GM18499 (cell line): ENCODE measurements around the gene SDE2.

ENCODE experiments used
- ATAC-seq: cut with Tn5 transposase; IDR thresholded peaks from one replicate; pipeline ENCODE4 v1.9.1; 2021; ENCODE audit warnings: moderate number of reproducible peaks; ENCODE audit not compliant: insufficient read depth, unreplicated experiment

SDE2 gene

GRCh38 chr1:225999227-225999911 is at the start of gene SDE2:
SDE2 (minus strand) TSS chr1:225999343; CDS start chr1:225999312, 31 bp downstream.
- peak; percentile 71 for ATAC-seq

GRCh38 chr1:226048886-226049285 is 49.7 kb upstream of the SDE2 start:
- no peak for ATAC-seq

GRCh38 chr1:226047495-226047894 is 48.4 kb upstream of the SDE2 start:
- ATAC-seq = no peak

GRCh38 chr1:226046240-226046639 is 47.1 kb upstream of the SDE2 start:
- no peak for ATAC-seq

DNA sequence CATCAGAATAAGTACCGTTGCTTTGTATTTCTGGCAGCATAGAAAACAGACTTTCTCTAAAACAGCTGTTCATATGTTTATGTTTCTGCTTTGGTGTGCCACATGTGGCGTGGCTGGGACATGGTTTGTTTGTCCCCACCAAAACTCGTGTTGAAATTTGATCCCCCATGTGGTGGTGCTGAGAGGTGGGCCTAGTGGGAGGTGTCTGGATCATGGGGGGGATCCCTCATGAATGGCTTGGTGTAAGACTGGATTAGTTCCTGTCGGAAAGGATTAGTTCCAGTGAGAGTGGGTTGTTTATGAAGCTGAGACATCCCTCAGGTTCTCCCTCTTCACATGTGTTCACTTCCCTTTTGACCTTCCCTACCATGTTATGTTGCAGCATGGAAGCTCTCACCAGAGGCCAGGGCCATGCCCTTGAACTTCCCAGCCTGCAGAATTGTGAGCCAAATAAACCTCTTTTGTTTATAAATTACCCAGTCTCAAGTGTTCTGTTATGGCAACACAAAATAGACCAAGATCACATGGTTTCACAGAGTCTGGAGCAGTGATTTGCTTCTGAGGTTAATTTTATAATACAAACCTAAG is 45.5 kb upstream of the SDE2 start:
- no peak for ATAC-seq

DNA sequence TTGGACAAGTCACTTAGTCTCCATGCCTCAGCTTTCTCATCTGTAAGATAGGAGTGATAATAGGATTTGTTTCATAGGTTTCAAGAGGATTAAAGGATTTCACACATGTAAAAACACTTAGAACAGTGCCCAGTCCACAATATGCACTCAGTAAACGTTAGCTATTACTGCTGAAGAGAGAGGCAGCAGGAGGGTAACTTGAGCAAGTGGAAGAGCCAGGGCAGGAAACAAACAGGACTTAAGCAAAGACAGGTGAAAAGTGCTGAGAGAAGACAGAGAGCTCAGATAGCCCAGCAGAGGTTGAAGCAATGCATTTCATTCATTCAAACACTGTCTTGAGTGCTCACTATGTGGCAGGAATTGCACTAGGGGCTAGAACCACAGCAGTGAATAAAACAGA is 42.3 kb upstream of the SDE2 start:
- no peak for ATAC-seq

- no peak for ATAC-seq
Measured at GRCh38 chr1:226038661-226039060, 39.5 kb upstream of the SDE2 start.

DNA sequence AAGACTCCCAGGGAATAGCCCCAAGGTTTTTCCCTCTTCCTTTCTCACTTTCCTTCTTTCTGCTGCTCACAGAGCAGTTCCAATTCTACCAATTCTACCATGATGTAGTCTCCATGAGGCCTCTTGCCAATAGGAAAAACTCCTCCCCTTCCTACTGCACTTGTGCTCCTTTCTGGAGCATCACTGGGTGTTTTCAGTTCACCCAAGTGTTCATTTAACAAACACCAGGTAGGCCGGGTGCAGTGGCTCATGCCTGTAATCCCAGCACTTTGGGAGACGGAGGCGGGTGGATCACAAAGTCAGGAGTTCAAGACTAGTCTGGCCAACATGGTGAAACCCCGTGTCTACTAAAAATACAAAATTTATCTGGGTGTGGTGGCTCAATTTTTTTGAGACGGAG is 36.8 kb upstream of the SDE2 start:
- ATAC-seq = no peak

DNA sequence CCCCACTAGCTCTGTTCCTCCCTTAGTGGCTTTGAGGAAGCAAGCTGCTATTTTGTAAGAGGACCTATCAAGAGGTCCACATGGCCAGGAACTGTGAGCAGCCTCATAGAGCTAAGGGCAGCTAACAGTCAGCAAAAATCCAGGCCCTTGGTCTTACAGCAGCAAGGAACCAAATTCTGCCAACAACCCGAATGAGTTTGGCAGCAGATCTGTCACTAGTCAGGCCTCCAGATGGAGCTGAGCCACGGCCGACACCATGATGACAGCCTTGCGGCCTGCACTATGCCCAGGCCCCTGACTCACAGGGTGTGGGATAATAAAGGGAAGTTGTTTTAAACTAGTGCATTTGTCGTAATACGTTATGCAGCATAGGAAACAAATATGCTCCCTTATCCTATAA is 35.3 kb upstream of the SDE2 start:
- no peak for ATAC-seq

DNA sequence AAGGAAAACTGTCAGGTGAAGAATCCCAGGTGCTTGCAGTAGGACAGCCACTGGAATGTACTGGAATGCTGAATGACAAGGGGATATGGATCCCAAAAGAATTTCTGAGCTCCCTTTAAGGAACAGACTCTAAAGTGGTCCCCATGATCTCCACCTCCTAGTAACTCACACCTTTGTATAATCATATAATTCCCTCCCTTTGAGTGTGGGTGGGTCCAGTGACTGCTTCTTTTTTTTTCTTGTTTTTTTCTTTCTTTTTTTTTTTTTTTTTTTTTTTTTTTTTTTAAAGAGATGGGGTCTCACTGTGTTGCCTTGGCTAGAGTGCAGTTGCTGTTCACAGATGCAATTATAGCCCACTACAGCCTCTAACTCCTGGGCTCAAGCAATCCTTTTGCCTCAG is 34.8 kb upstream of the SDE2 start:
- ATAC-seq = no peak

GRCh38 chr1:226033582-226033981 is 34.4 kb upstream of the SDE2 start:
- ATAC-seq = no peak

- ATAC-seq = no peak
Measured at GRCh38 chr1:226029568-226030225, 30.6 kb upstream of the SDE2 start.

GRCh38 chr1:226029093-226029496 is 30.0 kb upstream of the SDE2 start:
- ATAC-seq = peak; percentile 90

GRCh38 chr1:226027538-226028217 is 28.5 kb upstream of the SDE2 start:
- ATAC-seq = no peak

- ATAC-seq = no peak
Measured at GRCh38 chr1:226026833-226027232, 27.7 kb upstream of the SDE2 start.

- no peak for ATAC-seq
Measured at GRCh38 chr1:226023735-226024134, 24.6 kb upstream of the SDE2 start.

- ATAC-seq = no peak
Measured at GRCh38 chr1:226021801-226022200, 22.7 kb upstream of the SDE2 start.

- no peak for ATAC-seq
Measured at GRCh38 chr1:226021401-226021800, 22.3 kb upstream of the SDE2 start.

GRCh38 chr1:226019572-226019971 is 20.4 kb upstream of the SDE2 start:
- ATAC-seq = no peak

- ATAC-seq = no peak
Measured at GRCh38 chr1:226017070-226017469, 17.9 kb upstream of the SDE2 start.

DNA sequence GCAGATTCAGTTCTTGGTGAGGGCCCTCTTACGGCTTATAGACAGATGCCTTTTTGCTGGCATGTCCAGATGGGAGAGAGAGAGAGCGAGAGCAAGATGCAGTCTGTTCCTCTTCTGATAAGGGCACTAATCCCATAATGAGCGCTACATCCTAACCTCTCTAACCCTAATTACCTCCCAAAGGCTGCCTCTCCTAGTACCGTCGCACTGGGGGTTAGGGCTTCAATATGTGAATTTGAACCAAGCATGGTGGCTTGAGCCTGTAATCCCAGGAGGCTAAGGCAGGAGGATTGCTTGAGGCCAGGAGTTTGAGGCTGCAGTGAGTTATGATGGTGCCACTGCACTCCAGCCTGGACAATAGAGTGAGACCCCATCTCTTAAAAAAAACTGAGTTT is 10.5 kb upstream of the SDE2 start:
- no peak for ATAC-seq
